HUES6 (cell line): ENCODE results near the gene PPP1R14C.

Experiments used
- H3K27ac ChIP-seq: 2 replicates; pipeline ENCODE4 v1.7.0; 2013; ENCODE audit warnings: low read depth, mild to moderate bottlenecking, low read length, inconsistent platforms
- H3K27me3 ChIP-seq: 2 replicates; pipeline ENCODE4 v1.6.1; 2013; ENCODE audit warnings: low read length; ENCODE audit not compliant: control insufficient read depth, insufficient read depth
- H3K36me3 ChIP-seq: 2 replicates; pipeline ENCODE4 v1.6.1; 2013; ENCODE audit warnings: low read length; ENCODE audit not compliant: control insufficient read depth, insufficient read depth
- H3K4me1 ChIP-seq: 2 replicates; pipeline ENCODE4 v1.6.1; 2013; ENCODE audit warnings: low read length; ENCODE audit not compliant: control insufficient read depth, insufficient read depth
- H3K4me3 ChIP-seq: 2 replicates; pipeline ENCODE4 v1.5.1; 2013; ENCODE audit warnings: low read depth, low read length
- H3K9ac ChIP-seq: one replicate; pipeline ENCODE4 v1.6.1; 2013; ENCODE audit warnings: mild to moderate bottlenecking, low read length
- H3K9me3 ChIP-seq: 2 replicates; pipeline ENCODE4 v1.6.1; 2013; ENCODE audit warnings: low read depth, low read length; ENCODE audit not compliant: control insufficient read depth, insufficient read depth

The PPP1R14C gene

GRCh38 chr6:150263765-150264404, 121.0 kb downstream of the PPP1R14C start:
- Histone ChIP-seq H3K27ac (no peak overlapping the region), H3K4me1 (no peaks in the 10 kb centered on the region; the same call in 1 of the 2 replicates), H3K4me3 (no peak overlapping the region), H3K36me3 (no peaks in the 10 kb centered on the region), H3K27me3 (no peaks in the 10 kb centered on the region), H3K9me3 (no peaks in the 10 kb centered on the region), H3K9ac (no peak overlapping the region)

DNA sequence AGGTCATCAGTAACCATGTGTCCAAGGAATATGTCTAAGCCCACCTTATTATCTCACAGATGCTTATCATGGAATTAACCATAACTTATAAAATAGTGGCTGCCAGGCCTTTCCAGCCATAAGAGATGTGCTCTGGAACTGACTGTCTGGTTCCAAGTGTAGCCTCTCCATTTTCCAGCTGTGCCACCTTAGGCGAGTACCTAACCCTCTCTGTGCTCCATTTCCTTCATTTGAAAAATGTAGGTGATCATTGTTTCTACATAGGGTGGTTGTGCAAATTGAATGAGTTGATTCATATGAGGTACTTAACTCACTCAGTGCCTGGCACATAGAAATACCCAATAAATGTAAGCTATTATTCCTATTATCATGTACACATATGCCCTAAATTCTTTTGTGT, 123.5 kb downstream of the PPP1R14C start:
- H3K9ac ChIP-seq = no peak overlapping the region

DNA sequence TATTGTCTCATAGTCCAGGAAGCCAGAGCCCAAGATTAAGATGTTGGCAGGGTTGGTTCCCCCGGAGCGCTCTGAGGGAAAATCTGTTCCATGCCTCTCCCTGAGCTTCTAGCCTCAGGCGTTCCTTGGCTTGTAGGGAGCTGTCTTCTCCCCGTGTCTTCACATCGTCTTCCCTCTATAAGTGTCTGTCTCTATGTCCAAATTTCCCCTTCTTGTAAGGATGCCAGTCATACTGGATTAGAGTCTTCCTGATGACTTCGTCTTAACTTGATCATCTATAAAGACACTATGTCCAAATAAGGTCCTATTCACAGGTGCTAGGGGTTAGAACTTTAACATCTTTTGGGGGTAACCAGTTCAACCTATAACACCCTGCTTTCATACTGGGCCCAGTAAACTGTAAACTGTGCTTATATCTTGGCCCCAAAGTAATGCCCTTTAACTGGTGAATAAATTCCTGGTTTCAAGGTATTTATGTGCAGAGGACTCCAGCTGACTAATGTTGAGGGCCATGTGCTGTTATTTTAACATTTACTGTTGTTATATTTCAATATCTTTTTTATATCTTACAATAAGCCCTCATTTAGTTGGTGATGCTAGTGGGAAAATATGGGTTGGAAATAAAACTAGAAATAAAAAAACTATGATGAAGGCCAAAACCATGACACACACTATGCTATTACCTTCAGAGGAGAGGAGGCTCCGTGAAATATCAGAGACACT, 124.3 kb downstream of the PPP1R14C start:
- no peak overlapping the region for H3K27ac ChIP-seq
- H3K4me3 ChIP-seq = no peak overlapping the region
- no peaks in the 10 kb centered on the region for H3K9me3 ChIP-seq
- H3K9ac ChIP-seq = no peak overlapping the region
- H3K27me3 ChIP-seq = no peaks in the 10 kb centered on the region
- no peaks in the 10 kb centered on the region; the same call in 1 of the 2 replicates for H3K4me1 ChIP-seq
- H3K36me3 ChIP-seq = no peaks in the 10 kb centered on the region

More for the DNA sequence above, 123.5 kb downstream of the PPP1R14C start:
- Histone ChIP-seq H3K27ac (no peak overlapping the region), H3K4me1 (no peaks in the 10 kb centered on the region; the same call in 1 of the 2 replicates), H3K36me3 (no peaks in the 10 kb centered on the region), H3K4me3 (no peak overlapping the region), H3K27me3 (no peaks in the 10 kb centered on the region), H3K9me3 (no peaks in the 10 kb centered on the region)

DNA sequence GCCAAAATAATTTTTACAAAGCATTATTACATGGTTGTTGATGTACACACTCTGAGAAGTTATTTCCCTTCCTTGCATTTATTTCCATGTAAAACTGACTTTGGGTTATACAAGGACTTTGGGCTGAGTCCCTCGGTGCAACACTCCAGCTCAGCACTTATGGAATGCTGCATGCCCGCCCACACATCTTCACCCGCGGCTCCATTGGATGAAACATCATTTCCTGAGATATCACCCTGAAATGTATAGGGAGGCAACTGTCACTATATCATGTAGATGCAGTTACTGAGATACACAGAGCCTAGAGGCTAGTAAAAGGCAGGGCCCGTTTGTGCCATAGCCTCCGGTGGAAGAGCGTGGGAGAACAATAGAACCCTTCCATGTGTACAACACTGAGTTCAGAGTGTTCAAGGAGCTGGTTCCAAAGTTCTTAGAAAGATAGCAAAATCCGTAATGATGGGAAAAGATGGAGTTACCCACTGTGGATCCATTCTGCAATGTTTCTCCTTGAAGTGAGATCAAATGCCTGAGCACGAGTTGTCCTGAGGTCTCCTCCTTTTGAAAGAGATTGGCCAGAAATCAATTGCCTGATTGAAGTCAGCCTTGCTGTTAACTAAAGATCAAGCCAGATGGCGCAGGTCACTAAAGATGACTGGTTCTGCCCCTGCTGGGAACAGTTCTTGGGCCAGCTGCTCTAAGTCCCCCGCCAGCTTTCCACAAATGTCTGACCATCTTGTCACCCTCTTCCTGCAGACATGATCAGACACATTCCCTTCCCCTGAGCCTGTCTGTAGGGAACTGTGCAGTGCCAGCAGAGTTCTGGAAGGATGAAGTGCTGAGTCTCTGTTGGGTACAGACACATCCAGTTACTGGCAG, 125.1 kb downstream of the PPP1R14C start:
- Histone ChIP-seq H3K27ac (no peak overlapping the region), H3K9ac (no peak overlapping the region), H3K36me3 (no peaks in the 10 kb centered on the region), H3K4me3 (no peak overlapping the region), H3K4me1 (no peaks in the 10 kb centered on the region; the same call in 1 of the 2 replicates), H3K9me3 (no peaks in the 10 kb centered on the region), H3K27me3 (no peaks in the 10 kb centered on the region)

- Histone ChIP-seq H3K4me3 (no peak overlapping the region), H3K4me1 (no peaks in the 10 kb centered on the region; the same call in 1 of the 2 replicates), H3K27me3 (no peaks in the 10 kb centered on the region), H3K27ac (no peak overlapping the region), H3K36me3 (no peaks in the 10 kb centered on the region), H3K9me3 (no peaks in the 10 kb centered on the region), H3K9ac (no peak overlapping the region)
Observed at GRCh38 chr6:150269130-150269856, 126.4 kb downstream of the PPP1R14C start.

DNA sequence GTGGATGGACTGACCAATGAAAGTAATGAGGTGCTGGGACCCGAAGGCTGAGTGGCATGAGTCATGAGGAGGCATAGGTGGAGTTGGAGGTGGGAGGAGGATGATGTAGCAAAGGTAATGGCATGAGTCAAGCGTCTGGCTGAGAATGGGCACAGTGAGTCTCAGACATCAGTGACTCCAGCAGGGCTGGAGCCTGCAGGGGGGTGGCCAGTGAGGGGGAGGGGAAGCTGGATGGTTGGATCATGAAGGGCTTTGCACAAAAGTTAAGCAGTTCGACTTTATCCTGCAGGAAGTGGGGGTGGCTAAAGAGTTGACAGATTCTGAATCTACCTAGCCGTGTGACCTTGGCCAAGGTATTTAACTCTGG, 127.0 kb downstream of the PPP1R14C start:
- H3K27ac ChIP-seq = no peak overlapping the region
- H3K27me3 ChIP-seq = no peaks in the 10 kb centered on the region
- no peak overlapping the region for H3K4me3 ChIP-seq

DNA sequence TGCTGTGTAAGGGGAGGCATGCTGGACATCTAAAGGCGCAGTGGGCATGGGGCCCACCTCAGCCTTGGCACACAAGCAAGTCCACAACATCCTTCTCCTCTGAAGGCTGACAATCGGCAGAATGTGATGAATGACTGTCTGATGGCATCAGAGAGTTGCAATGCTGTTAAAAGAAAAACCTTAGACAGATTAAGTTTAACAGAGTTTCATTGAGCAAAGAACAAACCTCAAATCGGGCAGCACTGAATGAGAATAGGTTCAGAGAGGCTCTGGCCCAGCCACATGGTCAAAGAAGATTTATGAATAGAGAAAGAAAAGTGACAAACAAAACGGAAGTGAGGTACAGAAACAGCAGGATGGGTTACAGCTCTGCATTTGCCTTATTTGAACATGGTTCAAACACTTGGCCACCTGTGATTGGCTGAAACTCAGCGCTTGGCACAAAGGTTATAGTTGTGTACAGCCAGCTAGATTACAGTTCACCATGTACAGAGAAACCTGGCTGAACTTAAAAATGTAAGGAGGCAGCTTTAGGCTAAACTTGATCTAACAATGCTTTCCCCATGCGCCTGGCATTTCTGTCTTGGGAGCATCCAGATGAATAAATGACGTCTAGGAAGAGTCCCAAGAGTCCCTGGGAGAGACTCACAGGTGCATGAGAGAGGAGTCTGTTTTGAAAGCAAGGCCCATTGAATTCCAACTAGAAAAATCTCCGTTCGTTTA, 127.6 kb downstream of the PPP1R14C start:
- Histone ChIP-seq H3K9me3 (no peaks in the 10 kb centered on the region), H3K27ac (no peak overlapping the region), H3K4me3 (no peak overlapping the region), H3K9ac (no peak overlapping the region), H3K4me1 (no peaks in the 10 kb centered on the region; the same call in 1 of the 2 replicates), H3K36me3 (no peaks in the 10 kb centered on the region), H3K27me3 (no peaks in the 10 kb centered on the region)

More for the DNA sequence above, 127.0 kb downstream of the PPP1R14C start:
- H3K9me3 ChIP-seq = no peaks in the 10 kb centered on the region
- H3K9ac ChIP-seq = no peak overlapping the region
- H3K4me1 ChIP-seq = no peaks in the 10 kb centered on the region; the same call in 1 of the 2 replicates
- no peaks in the 10 kb centered on the region for H3K36me3 ChIP-seq

DNA sequence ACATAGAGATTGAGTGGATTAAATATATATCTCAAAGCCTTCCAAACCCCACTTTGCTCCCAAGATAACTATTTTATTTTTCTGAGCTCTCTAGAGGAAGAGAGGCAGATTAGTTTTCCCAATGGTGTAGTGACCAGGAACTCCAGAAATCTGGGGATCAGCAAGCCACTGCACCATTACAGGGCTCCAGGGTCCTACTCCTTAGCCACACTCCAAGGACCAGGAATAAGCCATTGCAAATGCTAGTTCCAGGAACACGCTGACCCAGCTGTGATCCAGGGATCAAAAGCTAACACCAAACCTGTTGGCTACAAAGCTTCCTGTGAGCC, 128.3 kb downstream of the PPP1R14C start:
- Histone ChIP-seq H3K4me1 (no peaks in the 10 kb centered on the region; the same call in 1 of the 2 replicates), H3K4me3 (no peak overlapping the region), H3K36me3 (no peaks in the 10 kb centered on the region), H3K9ac (no peak overlapping the region), H3K27ac (no peak overlapping the region), H3K27me3 (no peaks in the 10 kb centered on the region), H3K9me3 (no peaks in the 10 kb centered on the region)

DNA sequence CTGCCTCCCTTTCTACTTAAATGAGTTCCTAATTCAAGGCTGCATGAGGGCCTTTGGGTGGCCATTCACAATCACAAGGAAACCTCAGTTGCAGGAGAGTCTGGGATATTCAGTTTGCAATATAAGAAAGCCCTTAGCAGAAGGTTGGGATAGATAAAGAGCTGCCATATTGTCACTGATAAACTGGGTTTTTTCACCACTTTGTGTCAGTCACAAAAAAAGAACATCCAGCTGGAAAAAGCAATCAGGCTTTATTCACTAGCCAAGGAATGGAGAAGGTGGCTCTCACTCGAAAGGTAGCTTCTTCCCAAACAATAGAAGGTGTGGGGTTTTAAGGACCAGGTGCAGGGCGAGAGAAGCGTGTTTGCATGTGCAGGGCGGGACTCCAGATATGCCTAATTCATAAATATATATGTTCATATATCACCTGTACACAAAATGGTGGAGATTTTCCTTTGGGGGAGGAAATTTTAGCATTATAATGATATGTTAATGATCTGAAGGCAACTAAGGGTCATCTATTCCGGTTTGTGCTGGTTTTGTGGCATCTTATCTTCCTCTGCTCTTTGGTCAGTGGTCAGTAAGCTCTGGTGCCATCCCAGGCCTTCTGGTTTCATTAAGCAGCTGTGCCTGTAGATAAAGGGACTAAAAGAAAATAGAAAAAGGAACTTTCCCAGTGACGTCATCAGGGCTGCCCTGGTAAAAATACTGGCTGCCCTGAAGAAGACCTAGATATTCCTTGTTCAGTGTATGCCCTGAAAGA, 128.8 kb downstream of the PPP1R14C start:
- Histone ChIP-seq H3K27me3 (no peaks in the 10 kb centered on the region), H3K9ac (no peak overlapping the region), H3K4me3 (no peak overlapping the region), H3K9me3 (no peaks in the 10 kb centered on the region), H3K4me1 (no peaks in the 10 kb centered on the region; the same call in 1 of the 2 replicates), H3K27ac (no peak overlapping the region), H3K36me3 (no peaks in the 10 kb centered on the region)
